HepG2 (cell line): ENCODE data around the gene KRTAP5-6. TPM values are rescaled to one million over a fixed set of nuclear protein-coding genes. Genes with fewer than 3 reads are reported as not detected.

ENCODE experiments used
- ATF7 ChIP-seq, 2 experiments: fragments of 450-650 bp in 1 of 2; sonication (generic) in 1 of 2; formaldehyde crosslinking in 1 of 2; IDR thresholded peaks; 2 replicates each; pipeline versions ENCODE4 v1.4.0 to v1.6.1; 2016 to 2020; ENCODE audit warnings: antibody characterized with exemption in 1 of 2, mild to moderate bottlenecking in 1 of 2, missing genetic modification reagents in 1 of 2
- HNRNPUL1 ChIP-seq: fragments of 200-400 bp; formaldehyde crosslinking; IDR thresholded peaks from 2 replicates; pipeline ENCODE4 v1.6.1; 2017; ENCODE audit warnings: low read depth, mild to moderate bottlenecking, low read length, moderate library complexity
- MAF1 ChIP-seq: sonication (generic); formaldehyde crosslinking; IDR thresholded peaks from 2 replicates; pipeline ENCODE4 v1.5.0; 2020; ENCODE audit warnings: missing genetic modification reagents, borderline replicate concordance
- POLR2AphosphoS2 ChIP-seq: IDR thresholded peaks from 2 replicates; pipeline ENCODE4 v1.6.1; 2011; ENCODE audit warnings: low read depth, low read length, improper control_type of control experiment
- SRF ChIP-seq: IDR thresholded peaks from 2 replicates; pipeline ENCODE4 v1.6.1; 2011; ENCODE audit warnings: mild to moderate bottlenecking, low read depth, low read length, moderate library complexity
- ZNF207 ChIP-seq: fragments of 450-650 bp; IDR thresholded peaks from 2 replicates; pipeline ENCODE4 v1.6.1; 2016; ENCODE audit warnings: antibody characterized with exemption, borderline replicate concordance
- ZNF329 ChIP-seq: sonication (generic); formaldehyde crosslinking; IDR thresholded peaks from 2 replicates; pipeline ENCODE4 v1.9.0; 2021; ENCODE audit warnings: low read depth, mild to moderate bottlenecking, missing genetic modification reagents
- ZNF383 ChIP-seq: sonication (generic); formaldehyde crosslinking; IDR thresholded peaks from 2 replicates; pipeline ENCODE4 v1.4.0; 2020; ENCODE audit warnings: missing genetic modification reagents, mild to moderate bottlenecking, borderline replicate concordance
- ZNF746 ChIP-seq: sonication (generic); formaldehyde crosslinking; IDR thresholded peaks from 2 replicates; pipeline ENCODE4 v1.8.0; 2022; ENCODE audit warnings: mild to moderate bottlenecking, missing genetic modification reagents
- polyA plus RNA-seq, 8 experiments: library from polyadenylated mRNA; depleted of rRNA in 3 of 8; stranded (reverse) in 7 of 8; unstranded in 1 of 8; fragments of >200 nt; fragmentation: Illumina TruSeq in 4 of 8; extraction: Trizol in 4 of 8; gene quantifications; 2 replicates each; pipeline versions ENCODE4 v1.2.1 to v1.2.3, GENCODE V29; 2011 to 2016; ENCODE audit warnings: low read depth in 4 of 8, missing spikeins in 1 of 8, mixed read lengths in 1 of 8; ENCODE audit not compliant: insufficient read depth in 1 of 8
- total RNA-seq, 5 experiments: library from RNA; depleted of rRNA; stranded (reverse); fragments of >200 nt; fragmentation: Illumina TruSeq; extraction: Trizol; gene quantifications; 2 replicates each; pipeline ENCODE4 v1.2.3, GENCODE V29; 2016; ENCODE audit warnings: low read depth in 1 of 5
- TF ChIP-seq, protein P1 (sequence below): sonication (generic); formaldehyde crosslinking; IDR thresholded peaks from 2 replicates; pipeline ENCODE4 v1.4.0; 2020; ENCODE audit warnings: low read depth, mild to moderate bottlenecking, missing genetic modification reagents
- TF ChIP-seq, protein P2 (sequence below): sonication (generic); formaldehyde crosslinking; IDR thresholded peaks from 2 replicates; pipeline ENCODE4 v1.4.0; 2020; ENCODE audit warnings: mild to moderate bottlenecking, missing genetic modification reagents, borderline replicate concordance
- TF ChIP-seq, protein P3 (sequence below): sonication (generic); formaldehyde crosslinking; IDR thresholded peaks from 2 replicates; pipeline ENCODE4 v1.9.0; 2021; ENCODE audit warnings: missing genetic modification reagents, borderline replicate concordance
- TF ChIP-seq, protein P4 (sequence below): sonication (generic); formaldehyde crosslinking; IDR thresholded peaks from 2 replicates; pipeline ENCODE4 v1.4.0; 2020; ENCODE audit warnings: missing genetic modification reagents
- TF ChIP-seq, protein P5 (sequence below): IDR thresholded peaks from 2 replicates; pipeline ENCODE4 v1.4.0; 2020; ENCODE audit warnings: mild to moderate bottlenecking, missing genetic modification reagents

KRTAP5-6 gene
- total and polyA plus RNA-seq, 2 of the 13 experiments (the other 11 are each of a cell fraction or from before 2014, with no cell fraction given) = not detected

DNA sequence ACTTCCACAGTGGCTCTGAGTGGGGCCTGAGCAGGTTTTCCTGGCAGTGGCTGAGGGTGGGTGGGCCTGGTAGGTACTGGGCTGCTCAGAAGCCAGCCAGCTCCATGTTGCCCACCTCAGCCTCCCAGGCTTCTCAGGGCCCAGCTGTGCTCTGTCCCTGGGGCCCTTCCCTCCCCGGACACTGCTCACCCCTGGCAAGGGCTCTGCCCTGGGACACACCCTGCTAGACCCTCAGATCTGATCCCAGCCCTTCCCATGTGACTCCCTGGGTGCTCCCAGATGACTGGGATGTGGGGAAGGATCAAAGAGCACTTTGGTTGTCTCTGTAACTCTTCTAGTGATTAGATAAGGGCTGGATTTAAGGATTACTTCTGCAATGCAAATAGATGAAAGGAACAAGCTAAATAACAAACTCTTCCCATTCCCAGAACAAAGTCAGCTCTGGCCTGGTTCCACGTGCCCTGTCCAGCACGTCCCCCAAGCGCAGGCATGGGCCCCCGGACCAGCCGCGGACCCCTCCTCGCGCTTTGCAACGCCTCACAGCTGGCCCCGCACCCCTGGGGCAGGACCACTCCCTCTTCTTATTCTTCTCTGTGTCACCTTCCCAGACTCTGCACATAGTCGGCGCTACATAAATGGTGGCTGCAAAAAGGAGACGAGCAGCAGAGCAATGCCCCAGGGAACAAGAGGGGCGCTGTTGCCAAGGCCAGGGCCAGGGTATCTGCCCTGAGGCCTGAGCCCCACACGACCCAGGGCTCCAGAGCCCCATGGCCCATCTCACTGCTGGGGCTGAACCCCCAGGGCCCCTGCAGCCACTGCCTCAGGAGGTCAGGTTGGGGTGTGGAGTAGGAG is 5.7 kb upstream of the KRTAP5-6 start (continued):
- TF ChIP-seq, protein P1, sequence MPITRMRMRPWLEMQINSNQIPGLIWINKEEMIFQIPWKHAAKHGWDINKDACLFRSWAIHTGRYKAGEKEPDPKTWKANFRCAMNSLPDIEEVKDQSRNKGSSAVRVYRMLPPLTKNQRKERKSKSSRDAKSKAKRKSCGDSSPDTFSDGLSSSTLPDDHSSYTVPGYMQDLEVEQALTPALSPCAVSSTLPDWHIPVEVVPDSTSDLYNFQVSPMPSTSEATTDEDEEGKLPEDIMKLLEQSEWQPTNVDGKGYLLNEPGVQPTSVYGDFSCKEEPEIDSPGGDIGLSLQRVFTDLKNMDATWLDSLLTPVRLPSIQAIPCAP = no peak
- TF ChIP-seq, protein P2, sequence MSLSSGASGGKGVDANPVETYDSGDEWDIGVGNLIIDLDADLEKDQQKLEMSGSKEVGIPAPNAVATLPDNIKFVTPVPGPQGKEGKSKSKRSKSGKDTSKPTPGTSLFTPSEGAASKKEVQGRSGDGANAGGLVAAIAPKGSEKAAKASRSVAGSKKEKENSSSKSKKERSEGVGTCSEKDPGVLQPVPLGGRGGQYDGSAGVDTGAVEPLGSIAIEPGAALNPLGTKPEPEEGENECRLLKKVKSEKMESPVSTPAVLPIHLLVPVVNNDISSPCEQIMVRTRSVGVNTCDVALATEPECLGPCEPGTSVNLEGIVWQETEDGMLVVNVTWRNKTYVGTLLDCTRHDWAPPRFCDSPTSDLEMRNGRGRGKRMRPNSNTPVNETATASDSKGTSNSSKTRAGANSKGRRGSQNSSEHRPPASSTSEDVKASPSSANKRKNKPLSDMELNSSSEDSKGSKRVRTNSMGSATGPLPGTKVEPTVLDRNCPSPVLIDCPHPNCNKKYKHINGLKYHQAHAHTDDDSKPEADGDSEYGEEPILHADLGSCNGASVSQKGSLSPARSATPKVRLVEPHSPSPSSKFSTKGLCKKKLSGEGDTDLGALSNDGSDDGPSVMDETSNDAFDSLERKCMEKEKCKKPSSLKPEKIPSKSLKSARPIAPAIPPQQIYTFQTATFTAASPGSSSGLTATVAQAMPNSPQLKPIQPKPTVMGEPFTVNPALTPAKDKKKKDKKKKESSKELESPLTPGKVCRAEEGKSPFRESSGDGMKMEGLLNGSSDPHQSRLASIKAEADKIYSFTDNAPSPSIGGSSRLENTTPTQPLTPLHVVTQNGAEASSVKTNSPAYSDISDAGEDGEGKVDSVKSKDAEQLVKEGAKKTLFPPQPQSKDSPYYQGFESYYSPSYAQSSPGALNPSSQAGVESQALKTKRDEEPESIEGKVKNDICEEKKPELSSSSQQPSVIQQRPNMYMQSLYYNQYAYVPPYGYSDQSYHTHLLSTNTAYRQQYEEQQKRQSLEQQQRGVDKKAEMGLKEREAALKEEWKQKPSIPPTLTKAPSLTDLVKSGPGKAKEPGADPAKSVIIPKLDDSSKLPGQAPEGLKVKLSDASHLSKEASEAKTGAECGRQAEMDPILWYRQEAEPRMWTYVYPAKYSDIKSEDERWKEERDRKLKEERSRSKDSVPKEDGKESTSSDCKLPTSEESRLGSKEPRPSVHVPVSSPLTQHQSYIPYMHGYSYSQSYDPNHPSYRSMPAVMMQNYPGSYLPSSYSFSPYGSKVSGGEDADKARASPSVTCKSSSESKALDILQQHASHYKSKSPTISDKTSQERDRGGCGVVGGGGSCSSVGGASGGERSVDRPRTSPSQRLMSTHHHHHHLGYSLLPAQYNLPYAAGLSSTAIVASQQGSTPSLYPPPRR (CRISPR knock-in tag) = peak; percentile 95
- TF ChIP-seq SRF (0 out of 2 replicates have a peak, but pooled peaks have one; percentile 8), POLR2AphosphoS2 (no peak), ZNF746 (CRISPR knock-in tag) (peak; percentile 95), HNRNPUL1 (no peak), ZNF383 (CRISPR knock-in tag) (no peak), MAF1 (CRISPR knock-in tag) (no peak), ATF7 (IDR thresholded peaks at IDR 0.05) (no peak), ATF7 (CRISPR knock-in tag; IDR thresholded peaks at IDR 0.05) (peak; percentile 23), ZNF207 (no peak), ZNF329 (CRISPR knock-in tag) (no peak)
- TF ChIP-seq, protein P3, sequence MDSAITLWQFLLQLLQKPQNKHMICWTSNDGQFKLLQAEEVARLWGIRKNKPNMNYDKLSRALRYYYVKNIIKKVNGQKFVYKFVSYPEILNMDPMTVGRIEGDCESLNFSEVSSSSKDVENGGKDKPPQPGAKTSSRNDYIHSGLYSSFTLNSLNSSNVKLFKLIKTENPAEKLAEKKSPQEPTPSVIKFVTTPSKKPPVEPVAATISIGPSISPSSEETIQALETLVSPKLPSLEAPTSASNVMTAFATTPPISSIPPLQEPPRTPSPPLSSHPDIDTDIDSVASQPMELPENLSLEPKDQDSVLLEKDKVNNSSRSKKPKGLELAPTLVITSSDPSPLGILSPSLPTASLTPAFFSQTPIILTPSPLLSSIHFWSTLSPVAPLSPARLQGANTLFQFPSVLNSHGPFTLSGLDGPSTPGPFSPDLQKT (CRISPR knock-in tag) = no peak
- TF ChIP-seq, protein P4, sequence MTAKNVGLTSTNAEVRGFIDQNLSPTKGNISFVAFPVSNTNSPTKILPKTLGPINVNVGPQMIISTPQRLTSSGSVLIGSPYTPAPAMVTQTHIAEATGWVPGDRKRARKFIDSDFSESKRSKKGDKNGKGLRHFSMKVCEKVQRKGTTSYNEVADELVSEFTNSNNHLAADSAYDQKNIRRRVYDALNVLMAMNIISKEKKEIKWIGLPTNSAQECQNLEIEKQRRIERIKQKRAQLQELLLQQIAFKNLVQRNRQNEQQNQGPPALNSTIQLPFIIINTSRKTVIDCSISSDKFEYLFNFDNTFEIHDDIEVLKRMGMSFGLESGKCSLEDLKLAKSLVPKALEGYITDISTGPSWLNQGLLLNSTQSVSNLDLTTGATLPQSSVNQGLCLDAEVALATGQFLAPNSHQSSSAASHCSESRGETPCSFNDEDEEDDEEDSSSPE (CRISPR knock-in tag) = peak; percentile 87
- TF ChIP-seq, protein P5, sequence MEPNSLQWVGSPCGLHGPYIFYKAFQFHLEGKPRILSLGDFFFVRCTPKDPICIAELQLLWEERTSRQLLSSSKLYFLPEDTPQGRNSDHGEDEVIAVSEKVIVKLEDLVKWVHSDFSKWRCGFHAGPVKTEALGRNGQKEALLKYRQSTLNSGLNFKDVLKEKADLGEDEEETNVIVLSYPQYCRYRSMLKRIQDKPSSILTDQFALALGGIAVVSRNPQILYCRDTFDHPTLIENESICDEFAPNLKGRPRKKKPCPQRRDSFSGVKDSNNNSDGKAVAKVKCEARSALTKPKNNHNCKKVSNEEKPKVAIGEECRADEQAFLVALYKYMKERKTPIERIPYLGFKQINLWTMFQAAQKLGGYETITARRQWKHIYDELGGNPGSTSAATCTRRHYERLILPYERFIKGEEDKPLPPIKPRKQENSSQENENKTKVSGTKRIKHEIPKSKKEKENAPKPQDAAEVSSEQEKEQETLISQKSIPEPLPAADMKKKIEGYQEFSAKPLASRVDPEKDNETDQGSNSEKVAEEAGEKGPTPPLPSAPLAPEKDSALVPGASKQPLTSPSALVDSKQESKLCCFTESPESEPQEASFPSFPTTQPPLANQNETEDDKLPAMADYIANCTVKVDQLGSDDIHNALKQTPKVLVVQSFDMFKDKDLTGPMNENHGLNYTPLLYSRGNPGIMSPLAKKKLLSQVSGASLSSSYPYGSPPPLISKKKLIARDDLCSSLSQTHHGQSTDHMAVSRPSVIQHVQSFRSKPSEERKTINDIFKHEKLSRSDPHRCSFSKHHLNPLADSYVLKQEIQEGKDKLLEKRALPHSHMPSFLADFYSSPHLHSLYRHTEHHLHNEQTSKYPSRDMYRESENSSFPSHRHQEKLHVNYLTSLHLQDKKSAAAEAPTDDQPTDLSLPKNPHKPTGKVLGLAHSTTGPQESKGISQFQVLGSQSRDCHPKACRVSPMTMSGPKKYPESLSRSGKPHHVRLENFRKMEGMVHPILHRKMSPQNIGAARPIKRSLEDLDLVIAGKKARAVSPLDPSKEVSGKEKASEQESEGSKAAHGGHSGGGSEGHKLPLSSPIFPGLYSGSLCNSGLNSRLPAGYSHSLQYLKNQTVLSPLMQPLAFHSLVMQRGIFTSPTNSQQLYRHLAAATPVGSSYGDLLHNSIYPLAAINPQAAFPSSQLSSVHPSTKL (CRISPR knock-in tag) = peak; percentile 92
